SK-N-SH treated with all-trans-retinoic acid at 6 μM for 48 hours (cell line): ENCODE measurements around the gene THUMPD1.
"Not testable (repeated sequence)": the region's sequence is repeated elsewhere in the genome, so short reads cannot be mapped to it uniquely, and the experiment has no call there.

ENCODE experiments used
- ARNTL ChIP-seq: fragments of 450-650 bp; formaldehyde crosslinking; IDR thresholded peaks from 2 replicates; pipeline ENCODE4 v1.5.0; 2020; ENCODE audit warnings: low read depth, mild to moderate bottlenecking, moderate library complexity, borderline replicate concordance
- GLIS3 ChIP-seq: fragments of 250-450 bp; sonication (Bioruptor Pico); IDR thresholded peaks from 2 replicates; pipeline ENCODE4 v1.5.0; 2020; ENCODE audit warnings: mild to moderate bottlenecking, moderate library complexity
- RARB ChIP-seq: fragments of 250-450 bp; sonication (Bioruptor Pico); IDR thresholded peaks from 2 replicates; pipeline ENCODE4 v1.8.0; 2021; ENCODE audit warnings: mild to moderate bottlenecking, moderate library complexity

GRCh38 chr16:20705972-20706371, 35.6 kb downstream of the THUMPD1 start:
- not testable (repeated sequence) for TF ChIP-seq GLIS3; RARB (CRISPR knock-in tag); ARNTL (CRISPR knock-in tag)
